Lower leg skin (tissue), 3 donors: Measurements from ENCODE around the gene VTCN1.

ENCODE experiments used
- POLR2A ChIP-seq, 2 donors: fragments of 450-650 bp; IDR thresholded peaks; one replicate each; pipeline ENCODE4 v1.6.1; 2016 to 2017; ENCODE audit warnings: antibody characterized with exemption in 2 of 2, mild to moderate bottlenecking in 1 of 2, moderate library complexity in 1 of 2
- TF ChIP-seq, protein P1 (sequence below), 3 donors: fragments of 450-650 bp; IDR thresholded peaks; one replicate each; pipeline ENCODE4 v1.5.1; 2016; ENCODE audit warnings: antibody characterized with exemption in 3 of 3, mild to moderate bottlenecking in 3 of 3, moderate library complexity in 2 of 3

GRCh38 chr1:117116784-117117130, 94.0 kb downstream of the VTCN1 start:
- TF ChIP-seq, protein P1, sequence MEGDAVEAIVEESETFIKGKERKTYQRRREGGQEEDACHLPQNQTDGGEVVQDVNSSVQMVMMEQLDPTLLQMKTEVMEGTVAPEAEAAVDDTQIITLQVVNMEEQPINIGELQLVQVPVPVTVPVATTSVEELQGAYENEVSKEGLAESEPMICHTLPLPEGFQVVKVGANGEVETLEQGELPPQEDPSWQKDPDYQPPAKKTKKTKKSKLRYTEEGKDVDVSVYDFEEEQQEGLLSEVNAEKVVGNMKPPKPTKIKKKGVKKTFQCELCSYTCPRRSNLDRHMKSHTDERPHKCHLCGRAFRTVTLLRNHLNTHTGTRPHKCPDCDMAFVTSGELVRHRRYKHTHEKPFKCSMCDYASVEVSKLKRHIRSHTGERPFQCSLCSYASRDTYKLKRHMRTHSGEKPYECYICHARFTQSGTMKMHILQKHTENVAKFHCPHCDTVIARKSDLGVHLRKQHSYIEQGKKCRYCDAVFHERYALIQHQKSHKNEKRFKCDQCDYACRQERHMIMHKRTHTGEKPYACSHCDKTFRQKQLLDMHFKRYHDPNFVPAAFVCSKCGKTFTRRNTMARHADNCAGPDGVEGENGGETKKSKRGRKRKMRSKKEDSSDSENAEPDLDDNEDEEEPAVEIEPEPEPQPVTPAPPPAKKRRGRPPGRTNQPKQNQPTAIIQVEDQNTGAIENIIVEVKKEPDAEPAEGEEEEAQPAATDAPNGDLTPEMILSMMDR (IDR thresholded peaks at IDR 0.05) = no peak
- TF ChIP-seq POLR2A (IDR thresholded peaks at IDR 0.05) = no peak
